Measurements from ENCODE around the gene CBARP. TPM values are rescaled to one million over a fixed set of nuclear protein-coding genes. Genes with fewer than 3 reads are reported as not detected.

The CBARP gene
- total and polyA plus RNA-seq, 2 of the 13 experiments (the other 11 are each of a cell fraction or from before 2014, with no cell fraction given) = 1.2 to 1.4 TPM

GRCh38 chr19:1205114-1206099 lies 32.4 kb downstream of the CBARP start, which contains the start of gene STK11 (continued):
- no peak for TF ChIP-seq CERS6 (CRISPR knock-in tag; IDR thresholded peaks at IDR 0.05)
- 0 out of 2 replicates have a peak, but pooled peaks have one; percentile 29 for TF ChIP-seq SIN3A (IDR thresholded peaks at IDR 0.05; ENCODE audit: borderline replicate concordance, low read depth, low read length)
- TF ChIP-seq ZNF280D (CRISPR knock-in tag; IDR thresholded peaks at IDR 0.05) = no peak
- peak; percentile 86 for TF ChIP-seq GMEB2 (CRISPR knock-in tag; IDR thresholded peaks at IDR 0.05; ENCODE audit: low read depth)
- no peak for TF ChIP-seq TERF1 (CRISPR knock-in tag; IDR thresholded peaks at IDR 0.05)
- no peak for TF ChIP-seq ARID3A (IDR thresholded peaks at IDR 0.05; ENCODE audit: low read depth, low read length)
- TF ChIP-seq ZNF280B (CRISPR knock-in tag; IDR thresholded peaks at IDR 0.05; ENCODE audit: borderline replicate concordance) = no peak
- TF ChIP-seq ZNF614 (CRISPR knock-in tag; IDR thresholded peaks at IDR 0.05; ENCODE audit: borderline replicate concordance) = no peak
- no peak for TF ChIP-seq ZNF20 (CRISPR knock-in tag; IDR thresholded peaks at IDR 0.05)
- TF ChIP-seq TRAFD1 (CRISPR knock-in tag; IDR thresholded peaks at IDR 0.05; ENCODE audit: borderline replicate concordance) = no peak
- TF ChIP-seq NPAS2 (CRISPR knock-in tag; IDR thresholded peaks at IDR 0.05; ENCODE audit: borderline replicate concordance) = no peak
- TF ChIP-seq ZNF724P (CRISPR knock-in tag; IDR thresholded peaks at IDR 0.05; ENCODE audit: borderline replicate concordance) = 0 out of 2 replicates have a peak, but pooled peaks have one; percentile 24
- TF ChIP-seq CHD2 (IDR thresholded peaks at IDR 0.05; ENCODE audit: low read depth, low read length) = peak; percentile 81
- TF ChIP-seq REPIN1 (CRISPR knock-in tag; IDR thresholded peaks at IDR 0.05; ENCODE audit: borderline replicate concordance, low read depth) = peak; percentile 59; the same call in 1 of the 2 replicates
